Naive thymus-derived CD4-positive, alpha-beta T cell (primary cell): ENCODE measurements around the gene ZNF213. TPM values are rescaled to one million over a fixed set of nuclear protein-coding genes. Genes with fewer than 3 reads are reported as not detected.

Experiments used
- ATAC-seq: fragments of 150-1000 bp; cut with Tn5 transposase; 2 replicates; pipeline ENCODE4 v1.10.0; 2021; ENCODE audit warnings: mild to moderate bottlenecking, moderate library complexity
- CTCF ChIA-PET: fragments of 350-600 bp; sonication (Branson Sonifier 250); formaldehyde crosslinking; loops from one replicate; lab custom pipeline; 2021; ENCODE audit warnings: antibody characterized with exemption; lab: Charles Lee
- POLR2A ChIA-PET: fragments of 350-600 bp; sonication (Branson Sonifier 250); formaldehyde crosslinking; loops from one replicate; lab custom pipeline; 2021; ENCODE audit warnings: antibody characterized with exemption, inconsistent platforms; lab: Charles Lee
- DNase-seq, 9 donors: peaks; one replicate each; pipeline versions ENCODE4 v3.0.0 to v3.0.0-alpha.2; 2020 to 2022; ENCODE audit warnings: mixed read lengths in 1 of 9
- H3K27ac ChIP-seq: one replicate; pipeline ENCODE4 v1.7.0; 2013; ENCODE audit warnings: mild to moderate bottlenecking, low read depth, low read length, moderate library complexity
- H3K27me3 ChIP-seq, 2 donors: one replicate each; pipeline ENCODE4 v1.7.0; 2013; ENCODE audit warnings: low read length in 2 of 2, mild to moderate bottlenecking in 2 of 2, moderate library complexity in 2 of 2; ENCODE audit not compliant: control insufficient read depth in 2 of 2, insufficient read depth in 2 of 2
- H3K36me3 ChIP-seq, 3 experiments: 1 replicate in 2 of 3; 2 replicates in 1 of 3; pipeline ENCODE4 v1.7.0; 2013; ENCODE audit warnings: low read length in 3 of 3, mild to moderate bottlenecking in 3 of 3, moderate library complexity in 1 of 3; ENCODE audit not compliant: insufficient read depth in 3 of 3, control insufficient read depth in 2 of 3
- H3K4me1 ChIP-seq, 2 donors: one replicate each; pipeline ENCODE4 v1.7.0; 2013; ENCODE audit warnings: low read length in 2 of 2, mild to moderate bottlenecking in 2 of 2, moderate library complexity in 1 of 2; ENCODE audit not compliant: control insufficient read depth in 2 of 2, insufficient read depth in 2 of 2
- H3K4me3 ChIP-seq: 2 replicates; pipeline ENCODE4 v1.7.0; 2013; ENCODE audit warnings: mild to moderate bottlenecking, low read length
- H3K9me3 ChIP-seq, 3 experiments: 1 replicate in 2 of 3; 2 replicates in 1 of 3; pipeline ENCODE4 v1.7.0; 2013; ENCODE audit warnings: low read length in 3 of 3; ENCODE audit not compliant: control insufficient read depth in 2 of 3
- H3K27ac Mint-ChIP-seq, 9 donors: one replicate each; pipeline ENCODE4 v1.8.0; 2020 to 2022; ENCODE audit warnings: mixed read lengths in 9 of 9, mild to moderate bottlenecking in 8 of 9, moderate library complexity in 5 of 9, inconsistent platforms in 2 of 9
- H3K27me3 Mint-ChIP-seq, 5 donors: one replicate each; pipeline ENCODE4 v1.8.0; 2021 to 2022; ENCODE audit warnings: mixed read lengths in 5 of 5, mild to moderate bottlenecking in 1 of 5
- H3K36me3 Mint-ChIP-seq, 5 donors: one replicate each; pipeline ENCODE4 v1.8.0; 2020 to 2022; ENCODE audit warnings: mixed read lengths in 5 of 5, mild to moderate bottlenecking in 3 of 5, inconsistent platforms in 1 of 5
- H3K4me1 Mint-ChIP-seq, 7 donors: one replicate each; pipeline ENCODE4 v1.8.0; 2020 to 2022; ENCODE audit warnings: mixed read lengths in 7 of 7, mild to moderate bottlenecking in 3 of 7, inconsistent platforms in 1 of 7
- H3K4me3 Mint-ChIP-seq, 10 donors: one replicate each; pipeline ENCODE4 v1.8.0; 2020 to 2022; ENCODE audit warnings: mild to moderate bottlenecking in 10 of 10, mixed read lengths in 10 of 10, moderate library complexity in 6 of 10, inconsistent platforms in 2 of 10
- H3K9me3 Mint-ChIP-seq, 11 donors: one replicate each; pipeline ENCODE4 v1.8.0; 2020 to 2022; ENCODE audit warnings: mixed read lengths in 11 of 11, mild to moderate bottlenecking in 4 of 11, inconsistent platforms in 1 of 11, moderate library complexity in 1 of 11
- intact Hi-C, 2 donors: fragments of 100-400 bp; cut with micrococcal nuclease; formaldehyde crosslinking; loops; one replicate each; pipeline ENCODE4 v1.15.1; 2023
- polyA plus RNA-seq, 2 donors: library from polyadenylated mRNA; unstranded; fragments of 300-500 nt; fragmentation: Illumina TruSeq; gene quantifications; one replicate each; pipeline ENCODE4 v1.2.3, GENCODE V29; 2021
- total RNA-seq, 6 experiments: library from RNA in 5 of 6; stranded (reverse) in 5 of 6; gene quantifications; 1 replicate in 5 of 6; 2 replicates in 1 of 6; pipeline ENCODE4 v1.2.3 and lab custom pipeline; 2021 to 2026

Gene ZNF213
- total and polyA plus RNA-seq, 7 experiments from 2014 or later, result 1.7 to 14.0 (median 6.5) TPM

- ATAC-seq, result no peak
- CTCF ChIA-PET, result interaction anchor here (0.6 to 2.9 kb wide), 7 partner anchors 10 to 311 kb away, joined by 3 to 12 read pairs (median 4); partner anchors contain the start of gene ZNF213
- POLR2A ChIA-PET, result interaction anchor here (0.6 to 8.0 kb wide), 6 partner anchors 11 to 370 kb away, joined by 3 to 91 read pairs (median 3); partner anchors contain the start of gene ZNF213
- Histone ChIP-seq H3K27ac (no peak overlapping the region), H3K4me1 (peaks cover 0 to 5% of the 10 kb centered on the region in 2 donors), H3K36me3 (peaks cover 0 to under 1% (median 0%) of the 10 kb centered on the region in 3 experiments), H3K27me3 (no peaks in the 10 kb centered on the region), H3K4me3 (no peak overlapping the region), H3K9me3 (no peaks in the 10 kb centered on the region)
- Mint-ChIP-seq H3K4me3 (no peak overlapping the region), H3K27ac (no peak overlapping the region), H3K36me3 (peaks cover 0 to 5% (median 0%) of the 10 kb centered on the region in 5 donors), H3K27me3 (peaks cover 0 to 16% (median 0%) of the 10 kb centered on the region in 5 donors), H3K4me1 (peaks cover 10 to 29% (median 20%) of the 10 kb centered on the region in 7 donors), H3K9me3 (peaks cover 0 to 14% (median 2%) of the 10 kb centered on the region in 11 donors)
- intact Hi-C loops, result no loop called here
- no peak for DNase-seq
These were observed 12.9 kb downstream of the ZNF213 start for GRCh38 chr16:3147757-3148104.

GRCh38 chr16:3148256-3149192 lies 13.7 kb downstream of the ZNF213 start:
- Mint-ChIP-seq H3K9me3 (peaks cover 0 to 17% (median 6%) of the 10 kb centered on the region in 11 donors), H3K27me3 (peaks cover 0 to 18% (median 0%) of the 10 kb centered on the region in 5 donors), H3K27ac (peak overlapping the region in 4 of 9 donors; percentile 46 to 68 (median 50)), H3K4me3 (peak overlapping the region; percentile 72 to 91 (median 86)), H3K4me1 (peaks cover 11 to 31% (median 22%) of the 10 kb centered on the region in 7 donors), H3K36me3 (peaks cover 0 to 6% (median 0%) of the 10 kb centered on the region in 5 donors)
- Histone ChIP-seq H3K9me3 (no peaks in the 10 kb centered on the region), H3K4me1 (peaks cover 0 to 5% of the 10 kb centered on the region in 2 donors), H3K4me3 (no peak overlapping the region), H3K27ac (no peak overlapping the region), H3K36me3 (no peaks in the 10 kb centered on the region), H3K27me3 (no peaks in the 10 kb centered on the region)
- no peak for ATAC-seq
- POLR2A ChIA-PET, result interaction anchor here (0.6 to 8.0 kb wide), 10 partner anchors 10 to 371 kb away, joined by 3 to 91 read pairs (median 4); partner anchors contain the start of gene ZNF213
- no peak for DNase-seq
- intact Hi-C loops, result no loop called here
- CTCF ChIA-PET, result interaction anchor here (0.5 to 2.9 kb wide), 6 partner anchors 10 to 310 kb away, joined by 3 to 12 read pairs (median 4); partner anchors contain the start of genes ZNF213 and ZSCAN10

- DNase-seq (no peak), ATAC-seq (no peak)
- Histone ChIP-seq H3K4me3 (peak overlapping the region; percentile 73), H3K27me3 (no peaks in the 10 kb centered on the region), H3K36me3 (no peaks in the 10 kb centered on the region), H3K4me1 (peaks cover 0 to 5% of the 10 kb centered on the region in 2 donors), H3K27ac (no peak overlapping the region), H3K9me3 (no peaks in the 10 kb centered on the region)
- Mint-ChIP-seq H3K4me1 (peaks cover 11 to 31% (median 22%) of the 10 kb centered on the region in 7 donors), H3K27me3 (peaks cover 0 to 19% (median 0%) of the 10 kb centered on the region in 5 donors), H3K9me3 (peaks cover 0 to 22% (median 7%) of the 10 kb centered on the region in 11 donors), H3K4me3 (peak overlapping the region; percentile 72 to 91 (median 86)), H3K36me3 (peaks cover 0 to 9% (median 0%) of the 10 kb centered on the region in 5 donors), H3K27ac (peak overlapping the region in 5 of 9 donors; percentile 46 to 68 (median 51))
- ChIA-PET POLR2A (interaction anchor here (0.6 to 8.0 kb wide), 7 partner anchors 10 to 252 kb away, joined by 3 to 91 read pairs (median 5); partner anchors contain the start of genes ZNF174, ZNF213 and ZSCAN32), CTCF (interaction anchor here (0.9 to 2.9 kb wide), 3 partner anchors 9 to 50 kb away, joined by 3 to 12 read pairs (median 5); partner anchors contain the start of gene ZSCAN10)
- intact Hi-C loops, result no loop called here
These were observed 14.3 kb downstream of the ZNF213 start for GRCh38 chr16:3149193-3149530.

GRCh38 chr16:3149630-3150345 lies 15.0 kb downstream of the ZNF213 start:
- Histone ChIP-seq H3K36me3 (no peaks in the 10 kb centered on the region), H3K4me1 (peaks cover 0 to 5% of the 10 kb centered on the region in 2 donors), H3K9me3 (peaks cover 0 to 3% (median 0%) of the 10 kb centered on the region in 3 experiments), H3K4me3 (peak overlapping the region; percentile 73), H3K27ac (peak overlapping the region; percentile 71), H3K27me3 (no peaks in the 10 kb centered on the region)
- ATAC-seq, result peak; percentile 28
- Mint-ChIP-seq H3K9me3 (peaks cover 0 to 29% (median 10%) of the 10 kb centered on the region in 11 donors), H3K4me3 (peak overlapping the region; percentile 83 to 91 (median 88)), H3K27ac (peak overlapping the region; percentile 36 to 98 (median 85)), H3K27me3 (peaks cover 0 to 22% (median 0%) of the 10 kb centered on the region in 5 donors), H3K4me1 (peaks cover 11 to 35% (median 22%) of the 10 kb centered on the region in 7 donors), H3K36me3 (peaks cover 0 to 12% (median 0%) of the 10 kb centered on the region in 5 donors)
- DNase-seq, result peak in 6 of 9 donors; percentile 33 to 62 (median 41)
- intact Hi-C loops, result loop anchor here (1.0 to 10.0 kb wide), 14 partner anchors 9 to 1655 kb away; partner anchors contain the start of genes CLUAP1 (in 1 of the 2), NLRC3 (in 1 of the 2), OR1F1 (in 1 of the 2) and ROGDI (in 1 of the 2)
- ChIA-PET CTCF (interaction anchor here (0.5 to 2.9 kb wide), 8 partner anchors 8 to 131 kb away, joined by 3 to 12 read pairs (median 4); partner anchors contain the start of gene ZSCAN10), POLR2A (interaction anchor here (0.6 to 8.0 kb wide), 25 partner anchors 9 to 354 kb away, joined by 3 to 91 read pairs (median 5); partner anchors contain the start of genes IL32, ZNF174, ZNF213 and ZNF597)

GRCh38 chr16:3150346-3151218 lies 15.8 kb downstream of the ZNF213 start:
- peaks cover 0 to 5% of the 10 kb centered on the region in 2 donors for H3K4me1 ChIP-seq
- Mint-ChIP-seq H3K4me1 (peaks cover 11 to 42% (median 22%) of the 10 kb centered on the region in 7 donors), H3K36me3 (peaks cover 0 to 12% (median 0%) of the 10 kb centered on the region in 5 donors), H3K27ac (peak overlapping the region; percentile 85 to 98 (median 94)), H3K9me3 (peaks cover 0 to 37% (median 10%) of the 10 kb centered on the region in 11 donors), H3K4me3 (peak overlapping the region; percentile 83 to 93 (median 90)), H3K27me3 (peaks cover 0 to 25% (median 0%) of the 10 kb centered on the region in 5 donors)
- peak; percentile 90 to 100 (median 97) for DNase-seq
- peak; percentile 90 for ATAC-seq
- POLR2A ChIA-PET, result interaction anchor here (0.6 to 8.0 kb wide), 25 partner anchors 9 to 354 kb away, joined by 3 to 91 read pairs (median 5); partner anchors contain the start of genes IL32, ZNF174, ZNF213 and ZNF597
- H3K4me3 ChIP-seq, result peak overlapping the region; percentile 73
- H3K9me3 ChIP-seq, result peaks cover 0 to 5% (median 4%) of the 10 kb centered on the region in 3 experiments
- H3K27me3 ChIP-seq, result no peaks in the 10 kb centered on the region
- CTCF ChIA-PET, result interaction anchor here (0.5 to 2.5 kb wide), 7 partner anchors 21 to 132 kb away, joined by 3 to 9 read pairs (median 4); partner anchors contain the start of gene ZSCAN10
- no peaks in the 10 kb centered on the region for H3K36me3 ChIP-seq
- H3K27ac ChIP-seq, result peak overlapping the region; percentile 71
- intact Hi-C loops, result loop anchor here (1.0 to 10.0 kb wide), 14 partner anchors 8 to 1654 kb away; partner anchors contain the start of genes CLUAP1 (in 1 of the 2), NLRC3 (in 1 of the 2), OR1F1 (in 1 of the 2) and ROGDI (in 1 of the 2)
